GM12878 (cell line): ENCODE data around the gene MAGI2. TPM values are rescaled to one million over a fixed set of nuclear protein-coding genes. Genes with fewer than 3 reads are reported as not detected.

Experiments used
- ATAC-seq: fragments of 200-7000 bp; cut with Tn5 transposase; 3 replicates; pipeline ENCODE4 v1.9.1; 2020; ENCODE audit warnings: mild to moderate bottlenecking, moderate library complexity
- BruUV-seq: library from RNA; stranded (reverse); fragments of 400-500 nt; replicated peaks from 2 replicates; lab custom pipeline; 2021; lab: Mats Ljungman, UMichigan
- CTCF ChIA-PET: fragments of 300-600 bp; sonication (Branson Sonifier 250); formaldehyde crosslinking; extraction: SDS; loops from one replicate; lab custom pipeline; 2021; ENCODE audit warnings: inconsistent platforms; lab: Yijun Ruan, JAX
- POLR2A ChIA-PET: fragments of 350-600 bp; formaldehyde crosslinking; extraction: SDS; loops from one replicate; lab custom pipeline; 2021; ENCODE audit warnings: inconsistent platforms; lab: Charles Lee
- RAD21 ChIA-PET: fragments of 300-600 bp; sonication (Branson Sonifier 250); formaldehyde crosslinking; loops from one replicate; lab custom pipeline; 2023; ENCODE audit warnings: antibody characterized with exemption; ENCODE audit not compliant: unreplicated experiment; lab: Charles Lee
- SMC1A ChIA-PET: fragments of 300-600 bp; sonication (Branson Sonifier 250); formaldehyde crosslinking; loops from one replicate; lab custom pipeline; 2023; ENCODE audit not compliant: unreplicated experiment, uncharacterized antibody; lab: Charles Lee
- DNase-seq: peaks from one replicate; pipeline ENCODE4 v3.0.0-alpha.2; 2011; ENCODE audit warnings: low read depth, low spot score
- FAIRE-seq: peaks from 3 replicates; lab custom pipeline; 2011; peaks lifted over from hg19 to GRCh38; lab: Jason Lieb, UNC
- H2AFZ ChIP-seq: 2 replicates; pipeline ENCODE4 v1.6.0; 2011; ENCODE audit warnings: low read depth, low read length, control low read depth; ENCODE audit not compliant: control insufficient read depth
- H3K27ac ChIP-seq: 2 replicates; pipeline ENCODE4 v1.5.1; 2011; ENCODE audit warnings: control low read depth; ENCODE audit not compliant: control insufficient read depth, insufficient read depth
- H3K27me3 ChIP-seq, 2 experiments: replicated peaks in 1 of 2; 2 replicates each; pipeline versions ENCODE4 v1.6.0 to v1.6.1; 2011; ENCODE audit warnings: low read length in 1 of 2; ENCODE audit not compliant: control insufficient read depth in 2 of 2, insufficient read depth in 2 of 2
- H3K36me3 ChIP-seq, 2 experiments: 2 replicates each; pipeline ENCODE4 v1.5.1; 2011; ENCODE audit warnings: low read length in 1 of 2; ENCODE audit not compliant: control insufficient read depth in 2 of 2, insufficient read depth in 2 of 2
- H3K4me1 ChIP-seq: 2 replicates; pipeline ENCODE4 v1.6.1; 2011; ENCODE audit warnings: mild to moderate bottlenecking, low read length, moderate library complexity, mixed read lengths; ENCODE audit not compliant: control insufficient read depth, insufficient read depth
- H3K4me2 ChIP-seq: 2 replicates; pipeline ENCODE4 v1.6.0; 2011; ENCODE audit warnings: control low read depth; ENCODE audit not compliant: control insufficient read depth, insufficient read depth
- H3K4me3 ChIP-seq: fragments of 200-600 bp; sonication (generic); 2 replicates; pipeline ENCODE4 v1.5.1; 2016
- H3K79me2 ChIP-seq: 2 replicates; pipeline ENCODE4 v1.6.0; 2011; ENCODE audit warnings: low read length; ENCODE audit not compliant: control insufficient read depth, insufficient read depth
- H3K9ac ChIP-seq: 2 replicates; pipeline ENCODE4 v1.8.0; 2011; ENCODE audit warnings: low read length, control low read depth, mixed read lengths; ENCODE audit not compliant: control insufficient read depth, insufficient read depth
- H3K9me3 ChIP-seq: replicated peaks from 3 replicates; pipeline ENCODE4 v1.5.1; 2011; ENCODE audit warnings: mild to moderate bottlenecking, low read length; ENCODE audit not compliant: control insufficient read depth, insufficient read depth
- H4K20me1 ChIP-seq: 2 replicates; pipeline ENCODE4 v1.6.0; 2011; ENCODE audit not compliant: control insufficient read depth, insufficient read depth
- BCLAF1 ChIP-seq: fragments of 450-650 bp; IDR thresholded peaks from 2 replicates; pipeline ENCODE4 v1.6.1; 2017; ENCODE audit warnings: antibody characterized with exemption, mild to moderate bottlenecking, moderate library complexity
- CHD4 ChIP-seq: fragments of 200-600 bp; sonication (generic); IDR thresholded peaks from 2 replicates; pipeline ENCODE4 v1.6.1; 2016; ENCODE audit warnings: mild to moderate bottlenecking
- CREM ChIP-seq: IDR thresholded peaks from 2 replicates; pipeline ENCODE4 v1.6.1; 2014; ENCODE audit warnings: antibody characterized with exemption, low read depth
- GABPA ChIP-seq: IDR thresholded peaks from 2 replicates; pipeline ENCODE4 v1.6.1; 2014; ENCODE audit warnings: antibody characterized with exemption, low read depth, mild to moderate bottlenecking, inconsistent platforms
- IKZF2 ChIP-seq, 2 experiments: fragments of 450-650 bp; IDR thresholded peaks; 2 replicates each; pipeline ENCODE4 v1.6.1; 2017; ENCODE audit warnings: mild to moderate bottlenecking in 2 of 2, moderate library complexity in 2 of 2
- PAX8 ChIP-seq: fragments of 450-650 bp; IDR thresholded peaks from 2 replicates; pipeline ENCODE4 v1.6.1; 2017; ENCODE audit warnings: mild to moderate bottlenecking, moderate library complexity
- PKNOX1 ChIP-seq: fragments of 450-650 bp; IDR thresholded peaks from 2 replicates; pipeline ENCODE4 v1.6.1; 2016; ENCODE audit warnings: mild to moderate bottlenecking
- POLR2AphosphoS5 ChIP-seq: IDR thresholded peaks from 2 replicates; pipeline ENCODE4 v1.6.1; 2011; ENCODE audit warnings: mild to moderate bottlenecking, low read length, inconsistent platforms
- RELB ChIP-seq: fragments of 450-650 bp; IDR thresholded peaks from 2 replicates; pipeline ENCODE4 v1.6.1; 2017; ENCODE audit warnings: low read depth, mild to moderate bottlenecking, moderate library complexity
- SP1 ChIP-seq: IDR thresholded peaks from one replicate; pipeline ENCODE4 v1.6.1; 2011; ENCODE audit warnings: low read depth, low read length
- SPI1 ChIP-seq: IDR thresholded peaks from 2 replicates; pipeline ENCODE4 v1.6.1; 2011; ENCODE audit warnings: low read depth, mild to moderate bottlenecking, low read length, moderate library complexity, borderline replicate concordance; ENCODE audit not compliant: insufficient read depth
- TAF1 ChIP-seq: IDR thresholded peaks from 2 replicates; pipeline ENCODE4 v1.6.1; 2011; ENCODE audit warnings: mild to moderate bottlenecking, low read depth, low read length, borderline replicate concordance
- YY1 ChIP-seq: IDR thresholded peaks from 2 replicates; pipeline ENCODE4 v1.6.1; 2011; ENCODE audit warnings: low read depth, mild to moderate bottlenecking, low read length
- WGBS: methylation state at CpG from one replicate; pipeline ENCODE4 v1.1.6; 2016; ENCODE audit warnings: low lambda C conversion rate; ENCODE audit not compliant: insufficient replicate concordance, insufficient coverage; ENCODE audit errors: missing lambda C conversion rate; 5-methylcytosine and 5-hydroxymethylcytosine counted together
- in situ Hi-C: fragments of 300-500 bp; cut with MboI; formaldehyde crosslinking; loops from 9 replicates; pipeline ENCODE4 v1.14.3; 2018; ENCODE audit warnings: mixed read lengths
- intact Hi-C: fragments of 100-400 bp; cut with micrococcal nuclease; formaldehyde crosslinking; loops from one replicate; pipeline ENCODE4 v1.14.2; 2022; ENCODE audit not compliant: unreplicated experiment
- polyA plus RNA-seq, 11 experiments: library from polyadenylated mRNA; depleted of rRNA in 4 of 11; unstranded in 6 of 11; stranded (reverse) in 5 of 11; fragments of >200 nt; fragmentation: Nextera tagmentation in 4 of 11; fragmentation: Illumina TruSeq in 1 of 11; extraction: Ambion mirVana in 4 of 11; extraction: Trizol in 1 of 11; gene quantifications; 1 replicate in 1 of 11; 2 replicates in 10 of 11; pipeline versions ENCODE4 v1.2.1 to v1.2.3, GENCODE V29; 2011 to 2016; ENCODE audit warnings: inconsistent platforms in 2 of 11, missing spikeins in 2 of 11, low read depth in 1 of 11
- total RNA-seq, 4 experiments: library from RNA; depleted of rRNA in 3 of 4; stranded (reverse); fragments of >200 nt in 3 of 4; fragmentation: Illumina TruSeq in 1 of 4; extraction: Trizol in 1 of 4; gene quantifications; 2 replicates each; pipeline versions ENCODE4 v1.2.1 to v1.2.3, GENCODE V29; 2013 to 2021

MAGI2 gene
- total and polyA plus RNA-seq, 10 of the 15 experiments (the other 5 are each of a cell fraction or from before 2014, with no cell fraction given) = 0.01 to 0.31 (median 0.05) TPM; not detected in 2

- H3K27ac ChIP-seq = no peak overlapping the region
- CTCF ChIA-PET = no interaction called here
- no peak for FAIRE-seq
- WGBS = 12% methylated on average over 5 of the region's 5 CpGs
- no peak overlapping the region for H3K9ac ChIP-seq
- in situ Hi-C loops = no loop called here
- no peaks in the 10 kb centered on the region for H4K20me1 ChIP-seq
- no peaks in the 10 kb centered on the region for H3K79me2 ChIP-seq
- POLR2A ChIA-PET = no interaction called here
- DNase-seq = no peak
- no peaks in the 10 kb centered on the region for H3K9me3 ChIP-seq
- no peaks in the 10 kb centered on the region for H3K36me3 ChIP-seq
- H3K4me2 ChIP-seq = no peak overlapping the region
- no peak for ATAC-seq
- H2AFZ ChIP-seq = no peak overlapping the region
- no peaks in the 10 kb centered on the region for H3K4me1 ChIP-seq
- BruUV-seq = no TSS peak
- RAD21 ChIA-PET = no interaction called here
- no peaks in the 10 kb centered on the region for H3K27me3 ChIP-seq
- SMC1A ChIA-PET = no interaction called here
- TF ChIP-seq SP1 = no peak
- no peak overlapping the region for H3K4me3 ChIP-seq
- intact Hi-C loops = no loop called here
Measured at GRCh38 chr7:78953726-78954363, 499.6 kb downstream of the MAGI2 start.

- no TSS peak for BruUV-seq
- intact Hi-C loops = no loop called here
- in situ Hi-C loops = no loop called here
- TF ChIP-seq IKZF2 (IDR thresholded peaks at IDR 0.05) (no peak), SPI1 (no peak), YY1 (no peak), CHD4 (no peak), PAX8 (no peak), GABPA (no peak), RELB (no peak), POLR2AphosphoS5 (no peak), CREM (no peak), TAF1 (no peak), BCLAF1 (no peak), PKNOX1 (no peak)
Measured at GRCh38 chr7:78953090-78953489, 500.4 kb downstream of the MAGI2 start.

More at GRCh38 chr7:78953090-78953489, 500.4 kb downstream of the MAGI2 start:
- no peaks in the 10 kb centered on the region for H3K9me3 ChIP-seq
- H3K27me3 ChIP-seq = no peaks in the 10 kb centered on the region
- no peaks in the 10 kb centered on the region for H3K4me1 ChIP-seq
- whole genome bisulfite sequencing = 0% methylated on average over 1 of the region's 1 CpG
- no peak overlapping the region for H2AFZ ChIP-seq
- H3K9ac ChIP-seq = no peak overlapping the region
- ChIA-PET RAD21 (no interaction called here), CTCF (no interaction called here), SMC1A (no interaction called here), POLR2A (no interaction called here)
- DNase-seq = no peak
- no peak for ATAC-seq
- FAIRE-seq = no peak
- no peaks in the 10 kb centered on the region for H3K79me2 ChIP-seq
- no peaks in the 10 kb centered on the region for H4K20me1 ChIP-seq
- H3K4me2 ChIP-seq = no peak overlapping the region
- H3K36me3 ChIP-seq = no peaks in the 10 kb centered on the region
- H3K27ac ChIP-seq = no peak overlapping the region
- H3K4me3 ChIP-seq = no peak overlapping the region
